HCT116 (cell line): ENCODE data around the gene ZDHHC21. TPM values are rescaled to one million over a fixed set of nuclear protein-coding genes. Genes with fewer than 3 reads are reported as not detected.

Experiments used
- ATAC-seq: fragments of 200-7000 bp; cut with Tn5 transposase; 2 replicates; pipeline ENCODE4 v1.9.1; 2020; ENCODE audit warnings: mild to moderate bottlenecking, moderate library complexity
- BruUV-seq: library from RNA; stranded (reverse); fragments of 400-500 nt; replicated peaks from 2 replicates; lab custom pipeline; 2021; lab: Mats Ljungman, UMichigan
- CTCF ChIA-PET: fragments of 300-600 bp; sonication (Branson Sonifier 250); formaldehyde crosslinking; loops from one replicate; lab custom pipeline; 2021; ENCODE audit warnings: antibody characterized with exemption; lab: Charles Lee
- POLR2A ChIA-PET: fragments of 300-600, 350-600 bp; sonication (Branson Sonifier 250); formaldehyde crosslinking; loops from one replicate; lab custom pipeline; 2021; ENCODE audit warnings: antibody characterized with exemption; lab: Charles Lee
- RAD21 ChIA-PET, 2 experiments: fragments of 300-600 bp; sonication (Branson Sonifier 250); formaldehyde crosslinking; loops; one replicate each; lab custom pipeline; 2023; ENCODE audit warnings: low total read pairs in 2 of 2; ENCODE audit not compliant: uncharacterized antibody in 2 of 2, unreplicated experiment in 2 of 2, low non-redundant PET in 1 of 2; lab: Charles Lee
- DNase-seq: peaks from one replicate; pipeline ENCODE4 v3.0.0-alpha.2; 2010; ENCODE audit warnings: low read depth, low spot score
- H2AFZ ChIP-seq: fragments of 200-600 bp; shearing (Covaris generic), sonication (generic); 2 replicates; pipeline ENCODE4 v1.6.1; 2017; ENCODE audit warnings: low read depth, mixed run types, mixed read lengths, antibody characterized with exemption, low read length; ENCODE audit not compliant: poor library complexity, severe bottlenecking
- H3K27ac ChIP-seq: 2 replicates; pipeline ENCODE4 v1.5.1; 2012; ENCODE audit warnings: low read depth, low read length
- H3K27me3 ChIP-seq: fragments of 200-600 bp; sonication (generic); 2 replicates; pipeline ENCODE4 v1.6.1; 2016; ENCODE audit warnings: mixed run types, low read length, mixed read lengths; ENCODE audit not compliant: insufficient read depth
- H3K36me3 ChIP-seq, 2 experiments: fragments of 200-500 bp in 1 of 2; fragments of 200-600 bp in 1 of 2; sonication (Bioruptor generic) in 1 of 2; sonication (generic) in 1 of 2; 2 replicates each; pipeline versions ENCODE4 v1.5.1 to v1.6.1; 2014 to 2016; ENCODE audit warnings: low read length in 2 of 2, inconsistent platforms in 1 of 2, mixed read lengths in 1 of 2, mixed run types in 1 of 2; ENCODE audit not compliant: insufficient read depth in 2 of 2, control insufficient read depth in 1 of 2
- H3K4me1 ChIP-seq, 2 experiments: fragments of 200-600 bp in 1 of 2; sonication (generic) in 1 of 2; 2 replicates each; pipeline versions ENCODE4 v1.5.1 to v1.6.1; 2012 to 2017; ENCODE audit warnings: low read length in 2 of 2, inconsistent platforms in 1 of 2, mild to moderate bottlenecking in 1 of 2, mixed read lengths in 1 of 2, mixed run types in 1 of 2, moderate library complexity in 1 of 2; ENCODE audit not compliant: insufficient read depth in 2 of 2, control insufficient read depth in 1 of 2
- H3K4me2 ChIP-seq: fragments of 200-600 bp; sonication (generic); 2 replicates; pipeline ENCODE4 v1.6.1; 2017; ENCODE audit warnings: mixed run types, low read length, mixed read lengths
- H3K4me3 ChIP-seq, 2 experiments: fragments of 200-600 bp in 1 of 2; sonication (generic) in 1 of 2; replicated peaks in 1 of 2; 2 replicates each; pipeline ENCODE4 v1.5.1; 2011 to 2016; ENCODE audit warnings: low read length in 2 of 2, control low read depth in 1 of 2, low read depth in 1 of 2, mild to moderate bottlenecking in 1 of 2, mixed read lengths in 1 of 2, mixed run types in 1 of 2
- H3K79me2 ChIP-seq: fragments of 200-600 bp; sonication (generic); 2 replicates; pipeline ENCODE4 v1.6.1; 2017; ENCODE audit warnings: mild to moderate bottlenecking, mixed run types, low read length, moderate library complexity, mixed read lengths; ENCODE audit not compliant: insufficient read depth
- H3K9ac ChIP-seq: fragments of 200-600 bp; sonication (generic); 2 replicates; pipeline ENCODE4 v1.6.1; 2016; ENCODE audit warnings: low read length, mixed read lengths
- H3K9me2 ChIP-seq: fragments of 200-600 bp; sonication (generic), shearing (Covaris generic); 2 replicates; pipeline ENCODE4 v1.6.1; 2017; ENCODE audit warnings: mixed run types, mild to moderate bottlenecking, moderate library complexity; ENCODE audit not compliant: insufficient read depth
- H3K9me3 ChIP-seq, 2 experiments: fragments of 200-500 bp in 1 of 2; fragments of 200-600 bp in 1 of 2; sonication (Bioruptor generic) in 1 of 2; sonication (generic) in 1 of 2; 2 replicates each; pipeline ENCODE4 v1.6.1; 2014 to 2017; ENCODE audit warnings: low read length in 2 of 2, mixed read lengths in 2 of 2, inconsistent platforms in 1 of 2, low read depth in 1 of 2, mild to moderate bottlenecking in 1 of 2, mixed run types in 1 of 2, moderate library complexity in 1 of 2; ENCODE audit not compliant: control insufficient read depth in 1 of 2, insufficient read depth in 1 of 2
- H4K20me1 ChIP-seq: fragments of 200-600 bp; sonication (generic), shearing (Covaris generic); 2 replicates; pipeline ENCODE4 v1.6.1; 2017; ENCODE audit warnings: mixed run types, mild to moderate bottlenecking, moderate library complexity; ENCODE audit not compliant: insufficient read depth
- RAD21 ChIP-seq: IDR thresholded peaks from 2 replicates; pipeline ENCODE4 v1.6.1; 2012; ENCODE audit warnings: low read depth, mild to moderate bottlenecking
- SIN3A ChIP-seq: IDR thresholded peaks from 2 replicates; pipeline ENCODE4 v1.6.1; 2012; ENCODE audit warnings: low read depth
- ZFX ChIP-seq: fragments of 450-650 bp; IDR thresholded peaks from 2 replicates; pipeline ENCODE4 v1.6.1; 2017
- intact Hi-C: fragments of 100-400 bp; cut with micrococcal nuclease; formaldehyde crosslinking; loops from 2 replicates; pipeline ENCODE4 v1.10.0; 2022
- total RNA-seq: library from RNA; stranded (reverse); gene quantifications from one replicate; pipeline ENCODE4 v1.2.1, GENCODE V29; 2021; ENCODE audit not compliant: unreplicated experiment

Gene ZDHHC21
- total RNA-seq, 1 experiment from 2014 or later: 5.9 TPM

DNA sequence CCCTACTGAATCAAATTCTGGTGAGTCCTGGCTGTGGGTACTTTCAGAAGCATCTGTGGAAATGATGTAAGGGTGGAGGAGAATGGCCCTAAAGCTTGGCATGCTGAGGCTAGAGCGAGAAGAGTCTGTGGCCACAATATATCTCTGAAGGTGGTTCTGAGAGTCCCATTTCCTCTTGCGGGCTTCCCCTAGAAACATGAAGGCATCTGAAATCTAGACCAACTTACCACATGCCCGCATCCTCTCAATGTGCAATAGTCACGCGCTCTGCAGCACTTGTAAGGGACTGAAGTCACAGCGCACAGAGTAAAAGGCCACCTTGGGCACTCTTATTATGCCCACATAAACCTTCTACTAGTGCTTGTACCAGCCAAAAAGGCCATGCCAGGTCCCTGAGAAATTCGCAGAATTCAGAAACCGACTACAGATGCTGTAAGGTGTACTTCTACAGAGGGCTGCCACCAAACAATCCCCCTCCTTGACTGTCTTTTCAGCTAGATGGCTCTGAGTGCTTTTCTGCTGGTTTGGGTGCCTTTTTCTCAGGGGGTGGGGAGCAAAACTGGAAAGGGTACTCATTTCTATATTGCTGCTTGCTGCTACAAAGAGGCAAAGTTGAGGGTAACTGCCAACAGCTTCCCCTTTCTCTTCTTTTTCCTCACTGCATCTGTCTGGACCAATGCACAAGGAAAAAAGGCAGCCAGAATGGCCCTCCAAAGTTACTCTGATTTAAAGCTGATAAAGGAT, 107.3 kb downstream of the ZDHHC21 start:
- ChIA-PET CTCF (no interaction called here), POLR2A (no interaction called here), RAD21 (no interaction called here)
- ATAC-seq: no peak
- intact Hi-C loops: no loop called here
- no peak overlapping the region for H3K27ac ChIP-seq
- BruUV-seq: no TSS peak
- no peaks in the 10 kb centered on the region for H4K20me1 ChIP-seq
- H3K79me2 ChIP-seq: no peaks in the 10 kb centered on the region
- no peak overlapping the region for H3K4me2 ChIP-seq
- no peaks in the 10 kb centered on the region for H3K4me1 ChIP-seq
- no peaks in the 10 kb centered on the region for H3K9me3 ChIP-seq
- H3K9me2 ChIP-seq: no peaks in the 10 kb centered on the region
- DNase-seq: no peak
- no peaks in the 10 kb centered on the region for H3K36me3 ChIP-seq
- no peak overlapping the region for H2AFZ ChIP-seq
- no peak overlapping the region for H3K9ac ChIP-seq
- no peaks in the 10 kb centered on the region; the same call in 1 of the 2 replicates for H3K27me3 ChIP-seq
- TF ChIP-seq SIN3A (no peak), ZFX (no peak)
- H3K4me3 ChIP-seq: no peak overlapping the region

DNA sequence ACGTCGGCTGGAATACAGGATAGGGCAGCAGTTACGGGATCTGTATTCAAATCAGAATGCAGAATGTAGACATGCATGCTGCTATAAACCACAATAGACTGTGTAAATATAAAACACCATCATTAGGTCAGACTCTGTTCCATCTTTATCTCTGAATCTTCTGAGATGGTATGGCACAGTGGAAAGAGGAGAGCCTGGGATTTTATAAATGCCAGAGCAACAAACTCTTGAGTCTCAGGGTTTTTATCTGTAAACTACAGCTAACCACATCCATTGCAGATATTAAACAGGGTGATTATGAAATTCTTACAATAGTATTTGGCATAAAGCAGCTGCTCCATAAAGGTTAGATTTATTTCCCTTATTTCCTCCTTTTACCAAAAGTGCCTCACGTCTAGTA, 108.7 kb downstream of the ZDHHC21 start:
- Histone ChIP-seq H3K4me1 (no peaks in the 10 kb centered on the region), H3K36me3 (no peaks in the 10 kb centered on the region), H3K4me3 (no peak overlapping the region), H3K4me2 (no peak overlapping the region), H3K9ac (no peak overlapping the region), H3K9me3 (no peaks in the 10 kb centered on the region), H3K79me2 (no peaks in the 10 kb centered on the region), H3K27ac (no peak overlapping the region)
- no TSS peak for BruUV-seq
- CTCF ChIA-PET: no interaction called here
- POLR2A ChIA-PET: no interaction called here
- RAD21 ChIA-PET: no interaction called here
- ATAC-seq: no peak
- no peak for TF ChIP-seq RAD21
- TF ChIP-seq, all 23 proteins: peak for 0
- H3K27me3 ChIP-seq: no peaks in the 10 kb centered on the region
- no peaks in the 10 kb centered on the region for H4K20me1 ChIP-seq
- H2AFZ ChIP-seq: no peak overlapping the region
- H3K9me2 ChIP-seq: no peaks in the 10 kb centered on the region
- intact Hi-C loops: no loop called here
- no peak for DNase-seq
